NCI-H446 treated with DMSO at 0.1 percent for 48 hours (cell line): ENCODE results near the gene ADGB.
A peak's percentile ranks its signal among the peaks of the same experiment; 100 is the strongest.
"Not testable (repeated sequence)": the region's sequence is repeated elsewhere in the genome, so short reads cannot be mapped to it uniquely, and the experiment has no call there.

Experiments
- DNase-seq: peaks from one replicate; lab custom pipeline; 2025; lab: John Stamatoyannopoulos, UW

ADGB gene

GRCh38 chr6:146768722-146769121 is 169.9 kb downstream of the ADGB start:
- no peak for DNase-seq

GRCh38 chr6:146770275-146770964 is 171.6 kb downstream of the ADGB start:
- no peak for DNase-seq

GRCh38 chr6:146770965-146771735 is 172.4 kb downstream of the ADGB start:
- no peak for DNase-seq

GRCh38 chr6:146775220-146775619 is 176.4 kb downstream of the ADGB start:
- DNase-seq, result no peak

- no peak for DNase-seq
Observed at GRCh38 chr6:146781836-146782235, 183.1 kb downstream of the ADGB start.

GRCh38 chr6:146785001-146785585 is 186.3 kb downstream of the ADGB start:
- peak; percentile 3 for DNase-seq

GRCh38 chr6:146787876-146788508 is 189.2 kb downstream of the ADGB start:
- no peak for DNase-seq

- DNase-seq, result no peak
Observed at GRCh38 chr6:146790561-146791091, 191.9 kb downstream of the ADGB start.

GRCh38 chr6:146791930-146792329 is 193.2 kb downstream of the ADGB start:
- no peak for DNase-seq

- DNase-seq, result not testable (repeated sequence)
Observed at GRCh38 chr6:146793218-146793617, 194.4 kb downstream of the ADGB start.

GRCh38 chr6:146795479-146796133 is 196.8 kb downstream of the ADGB start:
- DNase-seq, result no peak

- DNase-seq, result not testable (repeated sequence)
Observed at GRCh38 chr6:146803167-146803566, 204.4 kb downstream of the ADGB start.

GRCh38 chr6:146803601-146804000 is 204.8 kb downstream of the ADGB start:
- DNase-seq, result no peak

- no peak for DNase-seq
Observed at GRCh38 chr6:146805546-146806325, 207.0 kb downstream of the ADGB start.

- DNase-seq, result not testable (repeated sequence)
Observed at GRCh38 chr6:146809014-146809413, 210.2 kb downstream of the ADGB start.

- not testable (repeated sequence) for DNase-seq
Observed at GRCh38 chr6:146812811-146813321, 214.1 kb downstream of the ADGB start.

GRCh38 chr6:146813554-146813953 is 214.8 kb downstream of the ADGB start:
- no peak for DNase-seq

GRCh38 chr6:146814148-146814750 is 215.5 kb downstream of the ADGB start:
- DNase-seq, result no peak

- not testable (repeated sequence) for DNase-seq
Observed at GRCh38 chr6:146815511-146816462, 217.0 kb downstream of the ADGB start.
